Upper lobe of left lung (tissue), 6 donors: Measurements from ENCODE around the gene ORC2. TPM values are rescaled to one million over a fixed set of nuclear protein-coding genes. Genes with fewer than 3 reads are reported as not detected.

Experiments used
- ATAC-seq, 2 donors: fragments of 200-7000 bp; cut with Tn5 transposase; one replicate each; pipeline ENCODE4 v1.9.1; 2022; ENCODE audit warnings: mild to moderate bottlenecking in 2 of 2, moderate library complexity in 2 of 2; ENCODE audit not compliant: low FRiP score in 2 of 2
- DNase-seq, 2 donors: peaks; one replicate each; pipeline ENCODE4 v3.0.0-alpha.2; 2019 to 2020
- H3K27ac ChIP-seq, 4 donors: fragments of 200-600 bp; sonication (generic); one replicate each; pipeline ENCODE4 v1.5.1; 2016 to 2019
- H3K27me3 ChIP-seq, 4 donors: fragments of 200-600 bp; sonication (generic); one replicate each; pipeline ENCODE4 v1.5.1; 2017 to 2019
- H3K36me3 ChIP-seq, 4 donors: fragments of 200-600 bp; sonication (generic); one replicate each; pipeline ENCODE4 v1.5.1; 2016 to 2019
- H3K4me1 ChIP-seq, 4 donors: fragments of 200-600 bp; sonication (generic); one replicate each; pipeline ENCODE4 v1.5.1; 2018 to 2019
- H3K4me3 ChIP-seq, 4 donors: fragments of 200-600 bp; sonication (generic); one replicate each; pipeline ENCODE4 v1.5.1; 2017 to 2019; ENCODE audit warnings: mild to moderate bottlenecking in 2 of 4, moderate library complexity in 1 of 4
- H3K9me3 ChIP-seq, 4 donors: fragments of 200-600 bp; sonication (generic); one replicate each; pipeline ENCODE4 v1.5.1; 2018 to 2019
- CTCF ChIP-seq, 6 experiments: fragments of 450-650 bp in 4 of 6; fragments of 200-600 bp in 2 of 6; sonication (generic) in 2 of 6; IDR thresholded peaks; one replicate each; pipeline ENCODE4 v1.5.1; 2016 to 2019; ENCODE audit warnings: antibody characterized with exemption in 6 of 6
- EP300 ChIP-seq, 4 donors: sonication (generic); formaldehyde crosslinking; IDR thresholded peaks; one replicate each; pipeline ENCODE4 v1.5.1; 2017; ENCODE audit warnings: antibody characterized with exemption in 4 of 4, control low read depth in 2 of 4
- POLR2A ChIP-seq, 4 donors: fragments of 450-650 bp; IDR thresholded peaks; one replicate each; pipeline ENCODE4 v1.5.1; 2016 to 2017; ENCODE audit warnings: antibody characterized with exemption in 4 of 4, mild to moderate bottlenecking in 2 of 4
- POLR2AphosphoS5 ChIP-seq, 2 donors: sonication (generic); formaldehyde crosslinking; IDR thresholded peaks; one replicate each; pipeline ENCODE4 v1.5.1; 2017; ENCODE audit warnings: antibody characterized with exemption in 2 of 2
- WGBS, 2 donors: methylation state at CpG; one replicate each; pipeline ENCODE4 v1.1.5; 2017 to 2018; 5-methylcytosine and 5-hydroxymethylcytosine counted together
- total RNA-seq, 6 donors: library from RNA; depleted of rRNA in 4 of 6; stranded (reverse); fragments of >200 nt in 4 of 6; gene quantifications; one replicate each; pipeline versions ENCODE4 v1.1.0 to v1.2.1, GENCODE V29; 2016 to 2021
- donor health status: DM: no; HTN: no; CAD: no; lungs with moderate emphysema.
- donor health status: DM: no; HTN: yes; CAD: no; lungs with severe emphysema.

The ORC2 gene
- total RNA-seq, 6 donors from 2014 or later, result 14.1 to 31.4 (median 23.8) TPM

GRCh38 chr2:200922439-200922838 is 41.0 kb downstream of the ORC2 start:
- no peak for DNase-seq
- Histone ChIP-seq H3K27ac (no peak overlapping the region), H3K4me1 (no peaks in the 10 kb centered on the region), H3K36me3 (peaks cover 32 to 99% (median 53%) of the 10 kb centered on the region in 4 donors), H3K9me3 (no peaks in the 10 kb centered on the region), H3K4me3 (no peak overlapping the region), H3K27me3 (no peaks in the 10 kb centered on the region)
- 88 to 95% methylated on average over 6 of the region's 6 CpGs for WGBS, 2 donors
- no peak for ATAC-seq
- TF ChIP-seq CTCF (IDR thresholded peaks at IDR 0.05), result no peak
- no peak for TF ChIP-seq POLR2A (IDR thresholded peaks at IDR 0.05)
- TF ChIP-seq POLR2AphosphoS5 (IDR thresholded peaks at IDR 0.05), result no peak
- TF ChIP-seq EP300 (IDR thresholded peaks at IDR 0.05), result no peak

DNA sequence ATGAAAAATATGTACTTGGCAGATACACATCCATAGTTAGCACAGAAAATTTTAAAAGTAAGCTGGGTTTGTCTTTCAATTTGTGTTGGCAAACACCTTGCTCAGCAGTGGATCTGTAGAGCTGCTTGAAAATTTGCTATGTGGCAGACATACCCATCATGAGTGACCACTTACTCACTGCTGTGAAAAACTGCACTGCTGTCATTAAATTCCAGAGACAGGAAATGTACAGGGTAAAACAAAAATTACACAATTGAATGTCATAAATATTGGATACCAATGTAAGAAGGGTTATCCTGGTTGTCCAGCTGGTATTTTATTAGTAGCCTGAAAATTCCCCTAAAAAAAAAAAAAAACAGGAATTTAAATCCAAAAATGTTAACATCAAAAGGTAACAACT is 49.8 kb downstream of the ORC2 start:
- Histone ChIP-seq H3K9me3 (no peaks in the 10 kb centered on the region), H3K36me3 (peaks cover 25 to 84% (median 49%) of the 10 kb centered on the region in 4 donors), H3K27me3 (no peaks in the 10 kb centered on the region), H3K4me1 (no peaks in the 10 kb centered on the region), H3K4me3 (no peak overlapping the region), H3K27ac (no peak overlapping the region)
- TF ChIP-seq POLR2AphosphoS5 (IDR thresholded peaks at IDR 0.05) (no peak), EP300 (IDR thresholded peaks at IDR 0.05) (no peak), CTCF (IDR thresholded peaks at IDR 0.05) (no peak), POLR2A (IDR thresholded peaks at IDR 0.05) (no peak)
- DNase-seq (no peak), ATAC-seq (no peak)

DNA sequence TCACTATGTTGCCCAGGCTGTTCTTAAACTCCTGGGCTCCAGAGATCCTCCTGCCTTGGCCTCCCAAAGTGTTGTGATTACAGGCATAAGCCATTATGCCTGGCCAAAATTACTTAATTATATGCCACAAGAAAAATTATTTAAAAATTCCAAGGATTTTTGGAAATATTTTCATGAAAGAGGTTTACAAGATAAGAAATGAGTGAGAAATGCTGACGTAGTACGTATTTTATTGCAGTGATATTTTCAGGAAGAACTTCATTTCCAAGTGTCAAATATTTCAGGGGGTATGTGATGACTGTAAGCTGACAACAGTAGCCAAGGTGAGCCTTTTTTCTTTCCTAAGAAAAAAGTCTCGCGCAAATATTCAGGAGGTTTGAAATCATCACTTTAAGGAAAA is 53.5 kb downstream of the ORC2 start:
- ATAC-seq (no peak), DNase-seq (no peak)
- Histone ChIP-seq H3K27me3 (no peaks in the 10 kb centered on the region), H3K4me1 (no peaks in the 10 kb centered on the region), H3K36me3 (peaks cover 15 to 64% (median 29%) of the 10 kb centered on the region in 4 donors), H3K27ac (no peak overlapping the region), H3K9me3 (no peaks in the 10 kb centered on the region), H3K4me3 (no peak overlapping the region)
- TF ChIP-seq EP300 (IDR thresholded peaks at IDR 0.05), result no peak
- no peak for TF ChIP-seq POLR2AphosphoS5 (IDR thresholded peaks at IDR 0.05)
- no peak for TF ChIP-seq CTCF (IDR thresholded peaks at IDR 0.05)
- no peak for TF ChIP-seq POLR2A (IDR thresholded peaks at IDR 0.05)
- WGBS, 2 donors, result 95% methylated on average over 4 of the region's 4 CpGs

DNA sequence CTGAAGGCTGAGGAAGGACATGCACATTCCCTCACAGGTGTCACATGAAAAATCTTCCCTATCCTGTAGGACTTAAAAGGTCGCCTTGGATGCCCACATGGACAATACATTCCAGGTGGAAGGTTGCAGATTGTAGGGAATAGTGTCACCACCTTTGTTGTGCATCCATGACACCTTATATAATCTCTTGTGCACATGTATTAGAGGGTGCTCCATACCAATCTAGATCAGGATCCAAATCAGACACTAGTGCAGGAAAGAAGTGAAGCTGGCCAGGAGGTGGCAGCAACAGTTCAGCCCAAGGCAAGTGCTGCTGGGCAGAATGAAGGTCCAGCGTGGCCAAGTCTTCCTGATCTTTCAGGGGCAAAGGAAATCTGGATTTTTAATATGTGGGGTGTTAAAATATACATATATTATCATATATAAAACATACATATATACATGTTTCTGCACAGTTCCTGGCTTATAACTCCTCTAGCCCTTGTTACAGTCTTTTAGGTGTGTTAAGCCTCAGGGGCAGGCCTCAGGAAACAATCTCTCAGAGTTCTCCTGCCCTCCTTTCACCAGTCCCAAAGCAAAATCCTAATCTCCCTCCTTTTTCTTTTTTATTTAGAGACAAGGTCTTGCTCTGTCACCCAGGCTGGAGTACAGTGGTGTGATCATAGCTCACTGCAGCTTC is 57.7 kb downstream of the ORC2 start:
- no peak overlapping the region for H3K27ac ChIP-seq
- WGBS, 2 donors, result 42 to 50% methylated on average over 2 of the region's 2 CpGs
- ATAC-seq (peak; percentile 78 to 84), DNase-seq (peak in 1 of 2 donors; percentile 74)
- no peak overlapping the region for H3K4me3 ChIP-seq
- H3K9me3 ChIP-seq, result no peaks in the 10 kb centered on the region
- no peaks in the 10 kb centered on the region for H3K27me3 ChIP-seq
- TF ChIP-seq EP300 (IDR thresholded peaks at IDR 0.05), result no peak
- peak in 4 of 6 experiments; percentile 51 to 62 (median 60) for TF ChIP-seq CTCF (IDR thresholded peaks at IDR 0.05)
- TF ChIP-seq POLR2AphosphoS5 (IDR thresholded peaks at IDR 0.05), result no peak
- TF ChIP-seq POLR2A (IDR thresholded peaks at IDR 0.05), result no peak
- no peaks in the 10 kb centered on the region for H3K4me1 ChIP-seq
- H3K36me3 ChIP-seq, result peaks cover 0 to 47% (median 9%) of the 10 kb centered on the region in 4 donors
